Endothelial cell of umbilical vein (primary cell): Measurements from ENCODE around the gene LIN28A. TPM values are rescaled to one million over a fixed set of nuclear protein-coding genes. Genes with fewer than 3 reads are reported as not detected.

Experiments
- BruUV-seq: library from RNA; stranded (reverse); fragments of 400-500 nt; replicated peaks from 2 replicates; lab custom pipeline; 2021; lab: Mats Ljungman, UMichigan
- CTCF ChIA-PET: fragments of 300-600, 350-600 bp; sonication (Branson Sonifier 250); formaldehyde crosslinking; loops from one replicate; lab custom pipeline; 2021; ENCODE audit warnings: antibody characterized with exemption, inconsistent platforms; lab: Charles Lee
- POLR2A ChIA-PET: fragments of 300-600, 350-600 bp; sonication (Branson Sonifier 250); formaldehyde crosslinking; loops from one replicate; lab custom pipeline; 2021; ENCODE audit warnings: antibody characterized with exemption, inconsistent platforms; lab: Charles Lee
- DNase-seq: peaks from one replicate; pipeline ENCODE4 v3.0.0-alpha.2; 2011; ENCODE audit warnings: low read depth, low spot score
- FAIRE-seq: peaks from 2 replicates; lab custom pipeline; 2011; peaks lifted over from hg19 to GRCh38; lab: Jason Lieb, UNC
- H2AFZ ChIP-seq: 2 replicates; pipeline ENCODE4 v1.6.0; 2012; ENCODE audit warnings: low read depth, low read length, control low read depth, inconsistent platforms
- H3K27ac ChIP-seq: 2 replicates; pipeline ENCODE4 v1.5.1; 2011; ENCODE audit warnings: low read depth, mild to moderate bottlenecking, control low read depth, low read length, moderate library complexity; ENCODE audit not compliant: insufficient read depth
- H3K27me3 ChIP-seq, 2 experiments: 2 replicates each; pipeline versions ENCODE4 v1.6.0 to v1.6.1; 2011; ENCODE audit warnings: low read length in 2 of 2, mixed read lengths in 1 of 2; ENCODE audit not compliant: control insufficient read depth in 2 of 2, insufficient read depth in 2 of 2
- H3K36me3 ChIP-seq, 2 experiments: 2 replicates in 1 of 2; 3 replicates in 1 of 2; pipeline ENCODE4 v1.5.1; 2011; ENCODE audit warnings: low read length in 2 of 2, mild to moderate bottlenecking in 1 of 2, moderate library complexity in 1 of 2; ENCODE audit not compliant: control insufficient read depth in 2 of 2, insufficient read depth in 2 of 2; ENCODE audit errors: extremely low read depth in 1 of 2
- H3K4me1 ChIP-seq: 3 replicates; pipeline ENCODE4 v1.5.1; 2011; ENCODE audit warnings: mild to moderate bottlenecking, low read length; ENCODE audit not compliant: control insufficient read depth, insufficient read depth; ENCODE audit errors: extremely low read depth
- H3K4me2 ChIP-seq: 2 replicates; pipeline ENCODE4 v1.6.1; 2011; ENCODE audit warnings: low read length, control low read depth, mixed read lengths; ENCODE audit not compliant: insufficient read depth
- H3K4me3 ChIP-seq, 3 experiments: fragments of 200-600 bp in 1 of 3; sonication (generic), shearing (Covaris generic) in 1 of 3; replicated peaks in 1 of 3; 2 replicates each; pipeline ENCODE4 v1.5.1; 2011 to 2016; ENCODE audit warnings: control low read depth in 3 of 3, low read length in 3 of 3, mild to moderate bottlenecking in 2 of 3, inconsistent platforms in 1 of 3, low read depth in 1 of 3, moderate library complexity in 1 of 3; ENCODE audit not compliant: insufficient read depth in 1 of 3
- H3K79me2 ChIP-seq: 2 replicates; pipeline ENCODE4 v1.6.0; 2012; ENCODE audit warnings: low read length, inconsistent platforms; ENCODE audit not compliant: control insufficient read depth, insufficient read depth
- H3K9ac ChIP-seq: replicated peaks from 2 replicates; pipeline ENCODE3; 2011; ENCODE audit warnings: low read length, control low read depth; ENCODE audit not compliant: insufficient read depth; ENCODE audit errors: extremely low read depth
- H3K9me1 ChIP-seq: replicated peaks from 3 replicates; pipeline ENCODE4 v1.6.0; 2011; ENCODE audit warnings: mild to moderate bottlenecking, low read length; ENCODE audit not compliant: control insufficient read depth, insufficient read depth; ENCODE audit errors: extremely low read depth
- H3K9me3 ChIP-seq: replicated peaks from 2 replicates; pipeline ENCODE4 v1.5.1; 2012; ENCODE audit warnings: low read length, inconsistent platforms; ENCODE audit not compliant: control insufficient read depth, insufficient read depth
- H4K20me1 ChIP-seq: replicated peaks from 2 replicates; pipeline ENCODE3; 2011; ENCODE audit warnings: mild to moderate bottlenecking, low read length; ENCODE audit not compliant: control insufficient read depth, insufficient read depth; ENCODE audit errors: extremely low read depth
- CTCF ChIP-seq, 2 donors: IDR thresholded peaks; 1 replicate in 1 of 2; 2 replicates in 1 of 2; pipeline ENCODE4 v1.5.1; 2011; ENCODE audit warnings: low read length in 2 of 2, mild to moderate bottlenecking in 2 of 2, moderate library complexity in 2 of 2, control low read depth in 1 of 2, inconsistent platforms in 1 of 2, low read depth in 1 of 2; ENCODE audit not compliant: insufficient read depth in 1 of 2; ENCODE audit errors: extremely low read depth in 1 of 2
- EZH2 ChIP-seq: IDR thresholded peaks from 2 replicates; pipeline ENCODE4 v1.6.1; 2012; ENCODE audit warnings: borderline replicate concordance, low read depth, mild to moderate bottlenecking, moderate library complexity, low read length, inconsistent platforms; ENCODE audit not compliant: severe bottlenecking
- FOS ChIP-seq: IDR thresholded peaks from 2 replicates; pipeline ENCODE4 v1.6.1; 2011; ENCODE audit warnings: mild to moderate bottlenecking, low read length, moderate library complexity, borderline replicate concordance; ENCODE audit not compliant: insufficient read depth
- GATA2 ChIP-seq: IDR thresholded peaks from 2 replicates; pipeline ENCODE4 v1.7.0; 2011; ENCODE audit warnings: low read depth, mild to moderate bottlenecking, moderate library complexity, mixed read lengths, low read length; ENCODE audit not compliant: insufficient read length, insufficient read depth
- JUN ChIP-seq: IDR thresholded peaks from 2 replicates; pipeline ENCODE4 v1.6.1; 2011; ENCODE audit warnings: borderline replicate concordance, low read depth; ENCODE audit not compliant: insufficient read length, insufficient read depth
- MAX ChIP-seq: IDR thresholded peaks from 2 replicates; pipeline ENCODE4 v1.6.1; 2011; ENCODE audit not compliant: insufficient read depth, insufficient read length
- MYC ChIP-seq: IDR thresholded peaks from one replicate; pipeline ENCODE4 v1.6.1; 2011; ENCODE audit warnings: mild to moderate bottlenecking, low read depth, low read length
- POLR2A ChIP-seq: IDR thresholded peaks from 2 replicates; pipeline ENCODE4 v1.6.1; 2012; ENCODE audit warnings: low read depth, mild to moderate bottlenecking, control low read depth, low read length
- POLR2AphosphoS5 ChIP-seq: IDR thresholded peaks from 2 replicates; pipeline ENCODE4 v1.6.1; 2012; ENCODE audit warnings: low read depth, mild to moderate bottlenecking, control low read depth, low read length, moderate library complexity; ENCODE audit not compliant: insufficient read depth
- dilution Hi-C: fragments of 300-500 bp; cut with MboI; formaldehyde crosslinking; loops from one replicate; pipeline ENCODE4 v1.15.0; 2019; ENCODE audit warnings: low sequenced_read_pairs; ENCODE audit not compliant: extremely low pct_ligation_motif_present
- intact Hi-C: fragments of 100-400 bp; cut with micrococcal nuclease; formaldehyde crosslinking; loops from one replicate; pipeline ENCODE4 v1.10.0; 2022
- polyA plus RNA-seq, 4 experiments: library from polyadenylated mRNA; depleted of rRNA in 3 of 4; stranded (reverse) in 3 of 4; unstranded in 1 of 4; fragments of >200 nt; gene quantifications; 2 replicates each; pipeline versions ENCODE4 v1.2.1 to v1.2.3, GENCODE V29; 2011 to 2012; ENCODE audit warnings: missing spikeins in 1 of 4
- total RNA-seq: library from RNA; stranded (reverse); gene quantifications from 2 replicates; pipeline ENCODE4 v1.2.3, GENCODE V29; 2021

LIN28A gene
- total and polyA plus RNA-seq, 2 donors (not counting 3 experiments of a cell fraction or from before 2014, with no cell fraction given) = 0.11 TPM; not detected in 1

- Histone ChIP-seq H3K4me3 (no peak overlapping the region), H3K4me2 (no peak overlapping the region), H3K27me3 (peaks cover 0 to 3% of the 10 kb centered on the region in 2 experiments), H2AFZ (no peak overlapping the region), H3K9me1 (no peaks in the 10 kb centered on the region), H3K27ac (no peak overlapping the region), H3K79me2 (peaks cover 21% of the 10 kb centered on the region), H4K20me1 (no peaks in the 10 kb centered on the region), H3K9me3 (no peaks in the 10 kb centered on the region), H3K4me1 (peaks cover 20% of the 10 kb centered on the region), H3K9ac (no peak overlapping the region), H3K36me3 (peaks cover 3 to 14% of the 10 kb centered on the region in 2 experiments)
- ChIA-PET POLR2A (interaction anchor here (0.6 kb wide), 1 partner anchor 72 kb away, joined by 3 read pairs; no protein-coding TSS in a partner anchor), CTCF (interaction anchor here (1.2 to 1.4 kb wide), 2 partner anchors 17 to 36 kb away, joined by 3 to 4 read pairs; no protein-coding TSS in a partner anchor)
- FAIRE-seq (no peak), DNase-seq (no peak)
- intact Hi-C loops (no loop called here), dilution Hi-C loops (no loop called here)
- no TSS peak for BruUV-seq
- no peak for TF ChIP-seq GATA2
- TF ChIP-seq FOS = no peak
- no peak for TF ChIP-seq JUN
- no peak for TF ChIP-seq EZH2
- no peak for TF ChIP-seq POLR2AphosphoS5
- no peak for TF ChIP-seq MYC
- no peak for TF ChIP-seq MAX
- TF ChIP-seq CTCF (IDR thresholded peaks at IDR 0.05; ENCODE audit: extremely low read depth in 1 of 2, insufficient read depth in 1 of 2, low read depth in 1 of 2, low read length in 2 of 2) = no peak
- TF ChIP-seq POLR2A = no peak
Observed at GRCh38 chr1:26434161-26434752, 23.6 kb downstream of the LIN28A start.
